Activated naive CD4-positive, alpha-beta T cell treated with anti-CD3 and anti-CD28 coated beads for 36 hours (primary cell): ENCODE measurements around the gene ASS1. TPM values are rescaled to one million over a fixed set of nuclear protein-coding genes. Genes with fewer than 3 reads are reported as not detected.

Experiments used
- CTCF ChIA-PET: fragments of 350-600 bp; sonication (Branson Sonifier 250); formaldehyde crosslinking; loops from one replicate; lab custom pipeline; 2021; ENCODE audit warnings: antibody characterized with exemption; lab: Charles Lee
- DNase-seq: peaks from one replicate; pipeline ENCODE4 v3.0.0-alpha.2; 2020
- H3K27ac Mint-ChIP-seq: one replicate; pipeline ENCODE4 v1.8.0; 2021; ENCODE audit warnings: mild to moderate bottlenecking, mixed read lengths
- H3K27me3 Mint-ChIP-seq: one replicate; pipeline ENCODE4 v1.8.0; 2021; ENCODE audit warnings: low read depth, mixed read lengths
- H3K36me3 Mint-ChIP-seq: one replicate; pipeline ENCODE4 v1.8.0; 2021; ENCODE audit warnings: low read depth, mixed read lengths
- H3K4me1 Mint-ChIP-seq: one replicate; pipeline ENCODE4 v1.8.0; 2021; ENCODE audit warnings: low read depth, mixed read lengths
- H3K4me3 Mint-ChIP-seq: one replicate; pipeline ENCODE4 v1.8.0; 2021; ENCODE audit warnings: mild to moderate bottlenecking, moderate library complexity, mixed read lengths
- H3K9me3 Mint-ChIP-seq: one replicate; pipeline ENCODE4 v1.8.0; 2021; ENCODE audit warnings: mixed read lengths
- intact Hi-C: fragments of 100-400 bp; cut with micrococcal nuclease; formaldehyde crosslinking; loops from one replicate; pipeline ENCODE4 v1.15.1; 2023
- total RNA-seq, 2 experiments: library from RNA; stranded (reverse); gene quantifications; one replicate each; pipeline ENCODE4 v1.2.3, GENCODE V29; 2021

ASS1 gene
- total RNA-seq, 2 experiments from 2014 or later = 12.4 to 14.3 TPM

GRCh38 chr9:130443840-130444492 is 795 bp upstream of the ASS1 start:
- Mint-ChIP-seq H3K9me3 (peaks cover 12% of the 10 kb centered on the region), H3K27ac (no peak overlapping the region), H3K4me1 (peaks cover 16% of the 10 kb centered on the region), H3K4me3 (peak overlapping the region; percentile 24), H3K27me3 (peaks cover 30% of the 10 kb centered on the region), H3K36me3 (peaks cover 2% of the 10 kb centered on the region)
- CTCF ChIA-PET = no interaction called here
- intact Hi-C loops = no loop called here
- no peak for DNase-seq

DNA sequence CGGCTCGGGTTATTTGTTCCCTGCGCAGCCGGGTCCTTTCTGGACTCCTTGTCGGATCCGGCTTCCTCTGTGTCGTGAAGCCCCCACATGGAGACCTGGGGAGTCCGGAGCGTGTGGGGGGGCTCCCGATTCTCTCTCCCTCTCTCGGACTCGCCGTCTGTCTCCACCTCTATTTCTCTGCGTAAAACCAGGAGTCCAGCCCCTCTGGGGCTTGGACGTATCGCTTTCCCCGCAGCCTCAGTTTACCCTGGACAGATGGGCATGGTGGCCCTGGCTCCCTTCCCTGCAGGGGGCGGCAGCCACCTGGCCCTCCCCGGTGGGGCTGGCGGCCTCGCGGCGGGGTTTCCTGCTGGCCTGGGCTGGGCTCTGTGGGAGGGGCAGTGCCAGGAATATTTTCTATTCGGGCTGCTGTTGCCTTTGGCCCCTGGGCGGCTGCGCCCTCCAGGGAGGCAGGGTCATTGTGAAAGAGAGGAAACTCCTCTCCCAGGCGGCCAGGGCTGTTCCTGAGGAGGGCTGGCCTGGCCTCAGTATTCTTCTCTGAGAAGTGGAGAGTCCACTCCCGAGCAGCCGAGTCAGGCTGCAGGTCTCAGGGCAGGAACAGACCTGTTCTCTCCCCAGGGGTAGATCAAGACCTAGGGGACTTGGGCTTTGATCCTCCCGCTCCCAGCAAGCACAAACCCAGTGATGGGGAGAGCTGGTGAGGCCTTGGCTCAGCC is 665 bp downstream of the ASS1 start:
- Mint-ChIP-seq H3K36me3 (peaks cover 2% of the 10 kb centered on the region), H3K27me3 (peaks cover 32% of the 10 kb centered on the region), H3K9me3 (peaks cover 11% of the 10 kb centered on the region), H3K4me1 (peaks cover 16% of the 10 kb centered on the region), H3K4me3 (peak overlapping the region; percentile 55), H3K27ac (no peak overlapping the region)
- CTCF ChIA-PET = interaction anchor here (0.7 kb wide), 1 partner anchor 237 kb away, joined by 3 read pairs; no protein-coding TSS in a partner anchor
- DNase-seq = no peak
- intact Hi-C loops = no loop called here

DNA sequence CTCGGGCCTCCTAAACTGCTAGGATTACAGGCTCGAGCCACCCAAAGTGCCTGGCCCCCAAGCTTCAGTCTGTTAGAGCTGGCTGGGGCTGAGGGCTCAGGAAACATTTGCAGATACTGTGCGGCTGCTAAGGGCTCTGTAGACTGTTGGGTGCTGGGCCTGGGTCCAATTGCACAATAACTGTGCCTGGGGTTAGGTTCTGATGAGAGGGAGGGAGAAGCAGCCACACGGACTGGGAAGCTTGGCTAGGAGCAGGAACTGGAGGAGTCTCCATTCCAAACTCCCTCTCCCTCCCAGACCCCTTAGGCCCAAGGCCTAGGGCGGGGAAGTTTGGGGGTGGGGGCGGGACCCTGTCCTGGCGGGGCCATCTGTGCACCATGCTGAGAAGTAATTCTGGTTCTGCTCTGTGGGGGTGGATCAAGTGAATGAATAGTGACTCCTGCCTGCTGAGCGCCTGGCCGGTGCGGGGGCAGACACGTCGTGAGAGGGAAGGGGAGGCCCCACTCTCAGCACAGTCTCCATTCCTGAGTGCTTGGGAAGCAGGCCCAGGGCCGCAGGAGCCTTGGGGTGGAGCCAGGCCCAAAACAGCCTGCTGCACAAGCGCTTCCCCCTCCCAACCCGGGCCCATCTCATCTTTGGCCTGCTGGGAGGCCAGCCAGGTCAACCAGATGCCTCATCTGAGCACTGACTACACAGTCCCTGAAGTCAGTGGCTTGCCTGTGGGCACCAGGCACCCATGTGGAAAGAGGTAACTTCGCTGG is 1.5 kb downstream of the ASS1 start:
- Mint-ChIP-seq H3K27ac (no peak overlapping the region), H3K4me1 (peaks cover 16% of the 10 kb centered on the region), H3K4me3 (peak overlapping the region; percentile 55), H3K27me3 (peaks cover 35% of the 10 kb centered on the region), H3K9me3 (peaks cover 7% of the 10 kb centered on the region), H3K36me3 (peaks cover 2% of the 10 kb centered on the region)
- intact Hi-C loops = no loop called here
- DNase-seq = no peak
- CTCF ChIA-PET = interaction anchor here (0.7 kb wide), 1 partner anchor 237 kb away, joined by 3 read pairs; no protein-coding TSS in a partner anchor

DNA sequence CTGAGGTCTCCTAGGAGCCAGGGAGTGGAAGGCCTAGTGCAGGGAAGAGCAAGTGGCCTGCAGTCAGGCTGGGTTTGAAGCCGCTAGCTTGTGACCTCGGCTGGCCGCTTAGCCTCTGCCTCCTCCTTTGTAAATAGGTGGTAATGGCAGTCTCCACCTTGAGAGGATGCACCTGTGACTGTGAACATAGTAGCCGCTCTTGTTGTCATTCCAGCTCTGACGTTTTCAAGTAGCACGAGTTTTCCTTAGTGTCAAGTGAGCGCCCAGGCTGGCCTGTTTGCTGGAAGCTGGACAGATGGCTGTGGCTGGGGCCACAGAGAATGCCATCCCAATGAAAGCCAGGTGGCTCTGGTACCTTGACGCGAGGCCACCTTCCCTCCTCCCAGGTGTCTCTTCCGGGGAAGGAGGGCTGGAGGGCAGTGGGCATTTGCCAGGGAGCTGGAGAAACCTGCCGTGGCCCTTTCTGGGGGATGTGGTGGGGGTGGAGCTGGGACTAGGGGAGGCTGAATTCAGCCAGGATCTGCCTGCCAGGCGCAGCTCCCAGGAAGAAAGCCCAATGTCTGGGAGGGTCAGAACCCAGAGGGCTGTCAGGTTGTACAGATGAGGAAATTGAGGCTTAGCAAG is 2.5 kb downstream of the ASS1 start:
- Mint-ChIP-seq H3K27me3 (peaks cover 35% of the 10 kb centered on the region), H3K36me3 (no peaks in the 10 kb centered on the region), H3K4me1 (peaks cover 16% of the 10 kb centered on the region), H3K9me3 (no peaks in the 10 kb centered on the region), H3K4me3 (no peak overlapping the region), H3K27ac (no peak overlapping the region)
- CTCF ChIA-PET = interaction anchor here (0.6 to 0.7 kb wide), 2 partner anchors 12 to 82 kb away, joined by 3 read pairs; no protein-coding TSS in a partner anchor
- intact Hi-C loops = no loop called here
- no peak for DNase-seq

- H3K4me1 Mint-ChIP-seq = peaks cover 16% of the 10 kb centered on the region
- CTCF ChIA-PET = interaction anchor here (0.7 kb wide), 1 partner anchor 81 kb away, joined by 3 read pairs; no protein-coding TSS in a partner anchor
- H3K4me3 Mint-ChIP-seq = no peak overlapping the region
- H3K9me3 Mint-ChIP-seq = no peaks in the 10 kb centered on the region
- peaks cover 34% of the 10 kb centered on the region for H3K27me3 Mint-ChIP-seq
- intact Hi-C loops = no loop called here
- peak; percentile 50 for DNase-seq
- no peaks in the 10 kb centered on the region for H3K36me3 Mint-ChIP-seq
- H3K27ac Mint-ChIP-seq = no peak overlapping the region
These were observed 3.4 kb downstream of the ASS1 start for GRCh38 chr9:130448035-130448624.

DNA sequence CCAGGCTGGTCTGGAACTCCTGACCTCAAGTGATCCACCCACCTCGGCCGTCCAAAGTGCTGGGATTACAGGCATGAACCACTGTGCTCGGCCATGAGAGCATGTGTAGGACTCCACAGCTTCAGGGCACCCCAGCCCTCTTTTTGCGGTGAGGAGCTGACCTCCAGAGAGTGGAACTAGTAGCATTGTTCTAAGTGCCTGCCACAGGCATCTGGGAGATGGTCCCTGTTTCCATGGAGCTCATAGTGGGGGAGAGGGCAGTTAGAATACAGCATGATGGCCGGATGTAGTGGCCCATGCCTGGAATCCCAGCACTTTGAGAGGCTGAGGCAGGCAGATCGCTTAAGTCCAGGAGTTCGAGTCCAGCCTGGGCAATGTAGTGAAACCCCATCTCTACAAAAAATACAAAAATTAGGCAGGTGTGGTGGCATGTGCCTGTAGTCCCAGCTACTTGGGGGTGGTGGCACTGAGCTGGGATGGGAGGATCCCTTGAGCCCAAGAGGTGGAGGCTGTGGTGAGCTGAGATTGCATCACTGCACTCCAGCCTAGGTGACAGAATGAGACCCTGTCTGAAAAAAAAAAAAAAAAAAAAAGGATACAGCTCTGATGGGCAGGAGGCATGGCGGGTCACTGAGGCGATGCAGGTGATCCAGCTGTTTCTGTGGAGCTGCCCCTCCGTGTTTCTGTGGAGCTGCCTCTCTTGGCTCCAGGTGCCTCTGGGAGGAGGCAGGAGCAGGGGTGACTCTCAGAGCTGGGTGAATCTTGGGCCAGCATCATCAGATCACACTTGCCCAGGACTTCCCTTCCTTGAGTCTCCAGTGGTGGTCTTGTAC is 4.2 kb downstream of the ASS1 start:
- Mint-ChIP-seq H3K36me3 (no peaks in the 10 kb centered on the region), H3K4me1 (peaks cover 13% of the 10 kb centered on the region), H3K27me3 (peaks cover 25% of the 10 kb centered on the region), H3K9me3 (no peaks in the 10 kb centered on the region), H3K4me3 (no peak overlapping the region), H3K27ac (peak overlapping the region; percentile 53)
- no peak for DNase-seq
- CTCF ChIA-PET = interaction anchor here (0.5 to 1.1 kb wide), 4 partner anchors 12 to 391 kb away, joined by 3 to 4 read pairs (median 4); no protein-coding TSS in a partner anchor
- intact Hi-C loops = no loop called here

DNA sequence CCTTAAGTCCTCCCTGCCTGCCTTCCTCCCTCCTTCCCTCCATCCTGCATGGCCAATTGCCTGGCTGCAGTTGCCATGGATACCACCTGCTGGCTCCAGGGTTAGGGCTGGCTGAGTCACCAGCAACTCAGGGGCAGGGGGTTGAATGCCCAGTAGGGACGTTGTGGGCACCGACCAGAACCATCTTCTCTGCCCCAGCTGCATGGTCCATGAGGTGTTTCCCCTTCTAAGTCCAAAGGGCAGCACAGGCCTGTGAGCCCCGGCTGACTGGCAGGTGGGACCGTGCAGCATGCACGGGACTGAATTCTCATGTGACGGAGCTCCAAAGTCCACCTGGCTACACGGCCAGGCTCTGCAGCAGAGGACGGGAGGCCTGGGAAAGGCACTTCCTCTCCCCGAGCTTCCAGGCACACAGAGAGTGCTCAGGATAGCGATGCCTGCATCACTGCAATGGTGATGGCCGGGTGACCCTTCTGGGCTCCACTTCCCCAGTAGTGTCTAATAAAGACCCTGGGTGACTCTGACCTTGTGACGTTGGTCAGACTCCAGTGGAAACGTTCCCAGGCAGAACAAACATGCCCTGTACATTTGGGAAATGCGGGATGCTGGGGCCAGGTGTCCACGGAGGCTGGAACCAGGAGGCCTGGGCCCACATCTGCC is 5.7 kb downstream of the ASS1 start:
- DNase-seq = no peak
- Mint-ChIP-seq H3K4me3 (no peak overlapping the region), H3K9me3 (no peaks in the 10 kb centered on the region), H3K27me3 (peaks cover 24% of the 10 kb centered on the region), H3K27ac (no peak overlapping the region), H3K36me3 (no peaks in the 10 kb centered on the region), H3K4me1 (peaks cover 13% of the 10 kb centered on the region)
- CTCF ChIA-PET = no interaction called here
- intact Hi-C loops = no loop called here

DNA sequence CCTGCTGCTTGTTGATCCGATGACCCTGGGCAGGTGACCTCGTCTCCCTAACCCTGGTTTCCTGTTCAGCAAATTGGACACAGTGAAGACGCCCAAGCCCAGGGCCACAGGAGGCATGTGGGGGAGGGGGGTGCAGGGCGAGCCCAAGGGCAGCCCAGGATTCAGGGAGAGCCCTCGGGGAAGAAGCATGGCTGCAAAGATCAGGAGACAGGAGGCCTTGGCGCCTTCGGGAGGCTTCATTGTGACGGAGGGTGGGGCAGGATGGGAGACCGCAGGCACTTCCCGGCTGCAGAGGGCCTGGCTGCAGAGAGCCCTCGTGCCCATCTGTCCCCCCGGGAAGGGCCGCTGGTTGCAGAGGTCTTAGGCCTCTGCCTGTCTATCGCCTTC is 6.2 kb downstream of the ASS1 start:
- Mint-ChIP-seq H3K27ac (no peak overlapping the region), H3K4me3 (no peak overlapping the region), H3K9me3 (no peaks in the 10 kb centered on the region), H3K4me1 (peaks cover 11% of the 10 kb centered on the region), H3K27me3 (peaks cover 19% of the 10 kb centered on the region), H3K36me3 (no peaks in the 10 kb centered on the region)
- intact Hi-C loops = no loop called here
- CTCF ChIA-PET = no interaction called here
- DNase-seq = no peak

GRCh38 chr9:130451509-130452388 is 7.0 kb downstream of the ASS1 start:
- Mint-ChIP-seq H3K27ac (no peak overlapping the region), H3K4me3 (no peak overlapping the region), H3K36me3 (no peaks in the 10 kb centered on the region), H3K9me3 (no peaks in the 10 kb centered on the region), H3K4me1 (peaks cover 7% of the 10 kb centered on the region), H3K27me3 (peaks cover 14% of the 10 kb centered on the region)
- DNase-seq = peak; percentile 43
- CTCF ChIA-PET = interaction anchor here (1.0 kb wide), 1 partner anchor 9 kb away, joined by 5 read pairs; no protein-coding TSS in a partner anchor
- intact Hi-C loops = no loop called here

- Mint-ChIP-seq H3K36me3 (no peaks in the 10 kb centered on the region), H3K4me1 (peaks cover 7% of the 10 kb centered on the region), H3K27me3 (peaks cover 11% of the 10 kb centered on the region), H3K27ac (no peak overlapping the region), H3K9me3 (no peaks in the 10 kb centered on the region), H3K4me3 (no peak overlapping the region)
- CTCF ChIA-PET = interaction anchor here (1.0 kb wide), 1 partner anchor 8 kb away, joined by 5 read pairs; no protein-coding TSS in a partner anchor
- DNase-seq = no peak
- intact Hi-C loops = no loop called here
These were observed 8.1 kb downstream of the ASS1 start for GRCh38 chr9:130452835-130453234.
